D721Med (cell line): ENCODE measurements around the gene RDM1.

Experiments used
- DNase-seq: peaks from one replicate; pipeline ENCODE4 v3.0.0; 2011; ENCODE audit warnings: low spot score; ENCODE audit not compliant: insufficient read length
- FAIRE-seq: peaks from 2 replicates; lab custom pipeline; 2011; peaks lifted over from hg19 to GRCh38; lab: Jason Lieb, UNC
- CTCF ChIP-seq: IDR thresholded peaks from 2 replicates; pipeline ENCODE4 v1.5.1; 2012; ENCODE audit warnings: mild to moderate bottlenecking, control low read depth; ENCODE audit not compliant: insufficient read depth; ENCODE audit errors: missing control alignments

Gene RDM1

DNA sequence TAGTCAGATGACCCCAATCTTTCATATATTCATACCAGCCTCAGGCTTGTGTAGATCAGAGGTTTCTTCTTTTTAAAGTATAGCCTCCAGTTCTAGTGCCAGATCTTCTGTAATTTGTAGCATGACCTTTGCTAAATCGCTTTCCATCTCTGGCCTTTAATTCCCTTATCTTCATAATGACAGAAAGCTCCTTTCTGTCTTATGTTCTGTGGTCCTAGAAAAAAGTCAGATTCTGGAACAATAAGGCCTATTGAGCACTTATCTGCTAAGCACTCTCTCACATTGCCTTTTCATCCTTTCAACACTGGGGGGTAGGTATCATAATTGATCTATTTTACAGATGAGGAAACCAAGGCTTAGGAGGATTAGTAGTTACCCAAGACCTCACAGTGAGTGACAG, 41.5 kb upstream of the RDM1 start:
- DNase-seq (no peak), FAIRE-seq (no peak)
- TF ChIP-seq CTCF = no peak

GRCh38 chr17:35969558-35970380, 39.2 kb upstream of the RDM1 start:
- no peak for DNase-seq
- peak; percentile 96 for TF ChIP-seq CTCF
- no peak for FAIRE-seq

DNA sequence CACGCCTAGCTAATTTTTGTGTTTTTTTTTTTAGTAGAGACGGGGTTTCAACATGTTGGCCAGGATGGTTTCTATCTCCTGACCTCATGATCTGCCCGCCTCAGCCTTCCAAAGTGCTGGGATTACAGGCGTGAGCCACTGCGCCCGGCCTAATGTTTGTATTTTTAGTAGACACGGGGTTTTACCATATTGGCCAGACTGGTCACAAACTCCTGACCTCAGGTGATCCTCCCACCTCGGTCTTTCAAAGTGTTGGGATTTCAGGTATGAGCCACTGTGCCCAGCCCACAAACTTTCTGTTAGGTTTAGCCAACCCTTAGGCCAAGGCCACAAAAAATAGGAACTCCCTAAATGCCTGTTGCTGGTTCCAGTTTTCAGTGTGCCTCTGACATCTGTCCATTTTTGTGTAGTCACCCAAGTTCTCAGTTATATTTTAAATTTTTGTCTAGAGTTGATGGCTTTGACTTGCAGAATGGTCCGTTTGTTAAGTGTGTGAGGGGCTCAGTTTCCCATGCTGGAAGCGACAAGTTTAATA, 38.0 kb upstream of the RDM1 start:
- no peak for DNase-seq
- FAIRE-seq = no peak
- no peak for TF ChIP-seq CTCF

- FAIRE-seq (no peak), DNase-seq (no peak)
- TF ChIP-seq CTCF = no peak
These were observed 34.7 kb upstream of the RDM1 start for GRCh38 chr17:35965272-35965671.

- no peak for TF ChIP-seq CTCF
- FAIRE-seq (no peak), DNase-seq (no peak)
These were observed 33.1 kb upstream of the RDM1 start for GRCh38 chr17:35963663-35964062.

DNA sequence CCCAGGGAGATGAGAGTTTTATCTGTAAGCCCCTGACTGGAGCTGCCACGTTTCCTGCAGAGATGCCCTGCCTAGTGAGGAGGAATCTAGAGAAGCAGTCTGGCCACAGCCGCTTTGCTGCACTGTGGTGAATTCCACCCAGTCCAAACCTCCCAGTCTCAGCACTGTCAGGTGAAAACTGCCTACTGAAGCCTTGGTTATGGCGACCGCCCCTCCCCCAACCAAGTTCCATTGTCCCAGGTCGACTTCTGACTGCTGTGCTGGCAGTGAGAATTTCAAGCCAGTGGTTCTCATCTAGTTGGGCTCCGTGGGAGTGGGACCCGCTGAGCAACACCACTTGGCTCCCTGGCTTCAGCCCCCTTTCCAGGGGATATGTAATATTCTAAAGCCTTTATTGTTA, 23.1 kb upstream of the RDM1 start:
- no peak for TF ChIP-seq CTCF
- no peak for DNase-seq
- no peak for FAIRE-seq

DNA sequence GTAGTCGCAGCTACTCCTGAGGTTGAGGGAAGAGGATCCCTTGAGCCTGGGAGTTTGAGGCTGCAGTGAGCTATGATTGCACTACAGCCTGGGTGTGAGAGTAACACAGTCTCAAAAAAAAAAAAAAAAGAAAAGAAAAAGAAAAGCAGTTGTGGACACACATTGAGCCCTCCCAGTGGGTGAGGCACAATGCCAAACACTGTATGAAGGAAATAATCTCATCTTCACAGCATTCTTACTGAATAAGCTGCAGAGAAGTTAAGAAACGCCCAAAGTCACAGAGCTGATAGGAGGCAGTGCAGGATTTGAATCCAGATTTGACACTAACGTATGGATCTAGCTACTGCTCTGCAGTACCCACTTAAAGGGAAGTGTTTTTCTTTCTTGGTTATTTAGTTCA, 18.8 kb upstream of the RDM1 start:
- DNase-seq (no peak), FAIRE-seq (no peak)
- no peak for TF ChIP-seq CTCF
